TTC549 (cell line): ENCODE results near the gene DOK7.
"Not testable (repeated sequence)": the region's sequence is repeated elsewhere in the genome, so short reads cannot be mapped to it uniquely, and the experiment has no call there.

Source experiments
- FAIRE-seq: peaks from 2 replicates; lab custom pipeline; 2012; peaks lifted over from hg19 to GRCh38; lab: Jason Lieb, UNC

Gene DOK7

DNA sequence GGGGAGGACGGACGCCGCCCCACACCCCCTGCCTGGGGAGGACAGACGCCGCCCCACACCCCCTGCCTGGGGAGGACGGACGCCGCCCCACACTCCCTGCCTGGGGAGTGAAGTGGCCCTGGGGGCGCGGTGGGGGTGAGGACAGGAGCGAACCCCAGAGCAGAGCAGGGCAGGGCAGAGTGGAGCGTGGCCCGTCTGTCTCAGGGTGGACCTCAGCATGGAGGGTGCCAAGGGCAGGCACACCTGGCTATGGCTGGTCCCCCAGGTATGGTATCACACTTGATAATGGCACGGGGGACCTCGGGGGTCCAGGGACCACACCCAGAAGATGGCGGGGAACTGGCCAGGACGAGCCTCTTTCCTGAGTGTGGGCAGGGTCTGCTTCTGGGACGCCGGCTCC is 59.5 kb downstream of the DOK7 start:
- no peak for FAIRE-seq

GRCh38 chr4:3523146-3523627 is 60.1 kb downstream of the DOK7 start:
- no peak for FAIRE-seq

- FAIRE-seq, result no peak
These were observed 60.6 kb downstream of the DOK7 start for GRCh38 chr4:3523628-3524221.

- no peak for FAIRE-seq
These were observed 61.2 kb downstream of the DOK7 start for GRCh38 chr4:3524349-3524748.

GRCh38 chr4:3524920-3525319 is 61.8 kb downstream of the DOK7 start:
- FAIRE-seq, result no peak

DNA sequence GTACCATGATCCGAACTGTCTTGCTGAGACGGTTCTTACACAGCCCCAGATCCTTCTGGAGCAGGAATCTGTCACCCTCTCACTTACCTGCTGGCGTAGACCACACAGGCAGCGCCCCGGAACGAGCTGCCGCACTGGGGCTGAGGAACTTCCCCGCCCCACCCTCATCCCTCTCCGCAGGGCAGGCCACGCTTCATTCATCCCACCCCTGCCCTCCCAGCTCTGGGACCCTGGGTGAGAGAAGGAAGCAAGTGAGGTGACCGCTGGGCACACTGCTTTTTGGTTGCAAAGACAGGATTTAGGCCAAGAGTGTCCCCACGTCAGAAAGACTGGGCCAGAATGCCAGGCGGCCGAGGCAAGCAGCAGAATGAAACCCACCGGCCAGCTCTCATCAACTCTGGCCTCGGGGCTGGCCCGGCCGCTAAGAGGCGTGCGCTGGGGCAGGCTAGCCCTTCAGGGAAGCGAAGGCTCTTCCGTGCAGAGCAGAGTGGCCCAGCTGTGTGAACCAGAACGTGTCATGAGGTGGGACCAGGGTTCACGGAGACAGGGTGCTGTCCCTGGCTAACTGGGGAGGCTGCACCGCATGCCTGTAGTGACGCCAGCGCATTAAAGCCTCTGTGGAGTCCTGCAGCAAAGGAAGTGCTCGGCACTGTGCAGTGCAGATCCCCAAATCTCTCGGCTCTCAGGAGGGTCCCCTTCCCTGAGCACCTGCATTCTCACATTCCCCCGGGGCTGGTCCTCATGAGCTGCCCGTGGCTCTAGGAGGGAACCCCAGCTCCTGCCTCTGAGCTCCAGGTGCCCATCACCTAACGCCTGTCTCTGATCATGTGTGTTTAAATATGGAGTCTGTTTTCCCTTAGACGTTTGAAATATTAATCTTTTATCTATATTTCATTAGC is 62.7 kb downstream of the DOK7 start:
- FAIRE-seq, result no peak

- no peak for FAIRE-seq
These were observed 63.4 kb downstream of the DOK7 start for GRCh38 chr4:3526456-3526855.

DNA sequence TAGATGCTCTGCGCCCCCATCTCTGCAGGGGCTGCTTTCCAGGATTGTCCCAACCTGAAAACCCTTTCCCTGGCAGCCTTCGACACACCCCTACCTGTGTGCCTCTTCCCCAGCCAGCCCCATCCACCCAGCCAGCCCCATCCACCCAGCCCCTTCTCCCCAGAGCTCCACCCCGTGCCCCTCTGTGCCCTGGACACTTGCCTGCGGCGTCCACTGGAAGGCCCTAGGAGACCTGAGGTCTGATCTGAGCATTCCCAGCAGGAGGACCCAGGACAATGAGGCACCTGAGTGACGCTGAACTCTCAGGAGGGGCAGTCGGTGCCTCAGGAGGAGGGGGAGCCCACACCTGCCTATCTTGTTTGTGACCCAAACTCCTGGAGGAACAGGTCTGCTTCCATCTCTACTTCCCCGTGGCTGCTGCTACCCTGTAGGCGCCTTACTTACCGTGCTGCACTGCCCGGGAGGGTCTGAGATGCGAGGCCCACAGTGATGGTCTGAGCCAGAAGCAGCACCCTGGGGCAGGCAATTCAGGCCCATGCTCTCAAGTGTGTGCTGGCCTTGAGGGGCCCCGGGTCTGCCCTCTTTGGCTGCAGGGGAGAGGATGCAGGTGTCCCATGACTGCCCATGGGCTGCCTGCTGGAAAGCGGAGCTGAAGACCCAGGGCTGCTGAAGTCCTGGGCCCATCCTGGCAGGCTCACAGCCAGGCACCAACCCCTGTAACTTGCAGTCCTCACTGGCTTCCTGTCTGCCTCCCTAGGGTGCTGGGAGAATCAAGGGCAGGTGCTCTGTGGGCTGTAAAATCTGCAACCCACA is 64.2 kb downstream of the DOK7 start:
- no peak for FAIRE-seq

DNA sequence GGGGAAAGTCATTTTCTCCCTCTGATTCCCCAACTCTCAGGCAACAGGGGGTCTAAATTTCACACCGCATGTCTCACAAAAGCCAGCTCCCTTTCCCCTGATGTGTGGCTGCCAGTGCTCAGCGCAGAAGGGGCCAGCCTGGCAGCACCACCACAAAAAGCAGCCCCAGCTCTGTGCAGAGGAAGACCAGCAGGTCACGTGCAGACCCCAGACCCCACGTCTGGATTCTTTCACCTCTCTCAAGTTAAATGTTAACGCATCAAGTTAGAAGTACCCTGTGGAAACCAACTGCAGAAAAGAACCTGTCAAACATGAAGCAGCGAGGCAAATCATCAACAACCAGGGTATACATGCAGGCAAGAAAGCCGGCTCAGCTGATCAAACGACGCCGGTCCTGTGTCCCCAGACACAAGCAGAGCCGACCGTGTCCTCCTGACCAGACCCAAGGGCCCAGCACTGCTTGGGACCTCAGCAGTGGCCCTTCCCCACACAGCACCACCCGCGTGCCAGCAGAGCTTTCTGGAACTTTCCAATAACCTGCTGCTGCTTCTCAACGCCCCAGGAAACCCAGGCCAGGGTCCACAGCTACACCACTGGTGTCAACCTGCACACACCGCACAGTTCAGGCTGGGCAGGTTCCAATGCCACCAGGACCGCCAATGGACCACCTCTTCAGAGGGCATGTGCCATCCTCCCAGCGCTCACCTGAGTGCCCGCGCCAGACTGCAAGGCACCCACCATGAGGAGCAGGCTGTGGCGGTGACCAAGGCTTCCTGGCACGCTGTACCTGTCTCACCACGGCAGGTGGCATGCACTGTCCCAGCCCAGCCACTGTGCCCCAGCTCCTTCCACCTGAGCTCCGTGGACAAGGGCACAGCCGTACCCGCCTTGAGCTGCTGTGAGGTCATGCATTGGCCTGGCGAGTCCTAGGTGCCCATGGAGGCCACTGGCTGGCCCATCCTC is 65.1 kb downstream of the DOK7 start:
- FAIRE-seq, result no peak

DNA sequence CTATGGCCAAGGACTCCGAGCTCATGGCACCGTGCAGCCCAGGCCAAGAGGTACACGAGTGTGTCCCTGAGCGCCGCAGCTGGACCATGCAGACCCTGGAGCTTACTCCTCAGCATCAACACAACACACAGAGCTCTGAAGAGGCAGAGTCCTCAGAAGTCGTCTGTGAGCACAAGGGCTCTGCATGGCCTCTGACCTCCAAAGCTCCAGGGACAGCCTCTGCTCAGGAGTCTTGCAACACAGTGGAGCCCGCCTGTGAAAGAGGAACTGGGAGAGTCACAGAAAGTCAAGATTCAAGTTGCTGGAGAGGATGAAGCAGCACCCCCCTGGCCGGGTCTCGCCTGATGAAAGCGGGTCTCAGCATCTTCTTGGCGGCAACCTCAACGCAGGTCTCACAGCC is 66.3 kb downstream of the DOK7 start:
- FAIRE-seq, result no peak

DNA sequence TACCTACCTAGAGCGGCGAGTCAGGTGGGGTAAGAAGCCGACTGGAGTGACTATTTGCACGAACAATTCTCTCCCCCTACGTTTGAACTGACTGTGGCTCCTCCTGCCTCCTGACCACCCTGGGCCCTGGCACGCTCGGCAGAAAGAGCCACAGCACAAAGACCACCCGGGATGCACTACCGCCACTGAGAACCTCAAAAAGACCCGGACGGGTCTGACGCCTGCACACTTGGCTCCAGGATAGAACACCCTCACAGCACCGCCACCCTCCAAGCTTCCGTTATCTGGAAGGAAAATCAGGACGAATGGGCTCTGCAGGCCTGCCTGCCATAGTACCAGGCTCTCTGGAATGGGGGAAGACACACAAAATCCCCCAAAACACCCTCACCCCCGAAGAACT is 66.9 kb downstream of the DOK7 start:
- FAIRE-seq, result no peak

DNA sequence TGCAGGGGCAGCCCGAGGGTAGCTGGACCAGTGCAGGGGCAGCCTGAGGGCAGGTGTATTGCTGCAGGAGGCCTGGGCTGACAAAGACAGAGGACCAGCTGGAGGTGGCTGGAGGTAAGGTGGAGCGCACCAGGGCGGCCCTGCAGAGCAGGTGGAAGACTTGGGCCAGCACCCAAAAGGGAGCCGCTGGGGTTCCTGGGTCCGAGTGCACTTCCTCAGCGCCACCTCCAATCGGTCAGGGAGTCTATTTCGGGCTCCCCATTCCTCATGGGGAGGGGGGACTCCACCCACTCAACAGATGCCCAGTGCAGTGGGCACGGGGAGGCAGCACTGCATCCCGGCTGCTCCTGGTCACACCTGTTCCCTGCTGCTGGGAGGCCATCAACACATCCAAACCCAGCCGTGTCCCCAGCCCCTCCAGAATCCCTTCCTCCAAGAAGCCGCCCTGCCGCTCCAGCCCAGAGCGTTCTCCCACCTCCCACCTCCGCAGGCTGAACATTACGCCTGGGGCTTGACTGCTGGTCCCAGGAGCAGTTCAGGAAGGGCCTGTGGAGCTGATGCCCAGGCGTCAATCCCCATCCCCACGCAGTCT is 67.7 kb downstream of the DOK7 start:
- no peak for FAIRE-seq

GRCh38 chr4:3531318-3531878 is 68.3 kb downstream of the DOK7 start:
- FAIRE-seq, result no peak

- no peak for FAIRE-seq
These were observed 69.0 kb downstream of the DOK7 start, which contains the start of gene LRPAP1 for GRCh38 chr4:3531879-3532750. Gene LRPAP1 (minus strand): TSS chr4:3532422. CDS start chr4:3532412, 10 bp downstream.

DNA sequence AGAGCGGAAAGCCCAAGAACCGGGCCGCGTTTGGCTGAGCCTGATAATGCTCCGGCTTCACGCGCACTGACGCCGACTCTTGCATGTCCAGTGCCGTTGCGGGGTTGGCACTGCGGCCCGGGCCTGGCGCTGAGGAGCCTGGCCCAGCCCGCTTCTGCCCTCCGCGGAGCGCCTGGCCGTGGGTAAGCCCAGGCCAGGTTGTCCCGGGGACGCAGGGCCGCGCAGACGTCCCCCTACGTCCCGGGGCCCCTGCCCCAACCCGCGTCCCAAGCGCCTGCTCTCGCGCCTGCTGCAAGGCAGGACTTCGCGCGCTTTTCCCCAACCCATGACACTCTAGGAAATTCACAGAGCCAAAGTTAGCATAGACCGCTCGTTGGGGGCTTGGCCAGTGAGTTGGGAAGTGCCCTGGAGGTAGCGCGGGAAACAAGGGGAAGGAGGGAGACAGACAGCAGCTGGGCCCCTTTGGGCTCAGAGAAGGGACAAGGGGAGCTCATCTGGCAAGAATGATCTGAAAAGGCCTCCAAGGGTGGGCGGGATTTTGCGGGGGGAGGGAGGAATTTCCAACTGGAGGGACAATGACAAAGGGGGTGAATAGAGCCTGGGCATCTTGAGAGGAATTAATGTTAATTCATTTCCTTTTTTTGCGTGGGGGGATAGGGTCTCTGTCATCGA is 69.8 kb downstream of the DOK7 start:
- FAIRE-seq, result no peak

- FAIRE-seq, result no peak
These were observed 70.3 kb downstream of the DOK7 start for GRCh38 chr4:3533423-3533820.

DNA sequence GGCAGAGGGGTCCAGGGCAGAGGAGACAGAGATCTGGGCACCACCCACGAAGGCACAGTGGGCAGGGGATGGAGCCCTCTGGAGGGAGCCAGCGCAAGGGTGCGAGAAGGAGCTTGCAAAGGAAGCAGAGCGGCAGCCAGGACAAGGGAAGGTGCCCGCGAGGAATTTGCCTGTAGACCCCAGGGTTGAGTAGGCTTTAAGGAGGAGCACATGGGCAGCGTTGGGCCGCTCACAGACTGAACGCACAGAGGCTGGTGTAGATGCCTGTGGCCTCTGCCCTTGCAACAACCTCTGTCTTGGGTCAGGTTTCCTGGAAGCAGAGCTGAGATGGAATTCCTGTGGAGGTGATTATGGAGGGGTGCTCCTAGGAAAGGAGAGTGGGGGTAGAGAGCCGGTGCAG is 72.7 kb downstream of the DOK7 start:
- FAIRE-seq, result not testable (repeated sequence)

- FAIRE-seq, result not testable (repeated sequence)
These were observed 75.8 kb downstream of the DOK7 start for GRCh38 chr4:3538906-3539305.

GRCh38 chr4:3543415-3543814 is 80.3 kb downstream of the DOK7 start:
- not testable (repeated sequence) for FAIRE-seq
